KOPT-K1 (cell line): Measurements from ENCODE around the gene ENC1.

ENCODE experiments used
- H3K27ac ChIP-seq: fragments of 200-600 bp; sonication (generic); 2 replicates; pipeline ENCODE4 v1.5.1; 2016; ENCODE audit warnings: antibody characterized with exemption, mild to moderate bottlenecking, low read depth, low read length; ENCODE audit not compliant: poor library complexity, severe bottlenecking
- H3K36me3 ChIP-seq: fragments of 200-600 bp; sonication (generic); 2 replicates; pipeline ENCODE4 v1.5.1; 2017; ENCODE audit warnings: antibody characterized with exemption, mild to moderate bottlenecking, low read length, moderate library complexity; ENCODE audit not compliant: insufficient read depth
- H3K9me3 ChIP-seq: fragments of 200-600 bp; sonication (generic); 2 replicates; pipeline ENCODE4 v1.5.1; 2017; ENCODE audit warnings: antibody characterized with exemption, low read length, mild to moderate bottlenecking; ENCODE audit not compliant: insufficient read depth, poor library complexity, severe bottlenecking

ENC1 gene

DNA sequence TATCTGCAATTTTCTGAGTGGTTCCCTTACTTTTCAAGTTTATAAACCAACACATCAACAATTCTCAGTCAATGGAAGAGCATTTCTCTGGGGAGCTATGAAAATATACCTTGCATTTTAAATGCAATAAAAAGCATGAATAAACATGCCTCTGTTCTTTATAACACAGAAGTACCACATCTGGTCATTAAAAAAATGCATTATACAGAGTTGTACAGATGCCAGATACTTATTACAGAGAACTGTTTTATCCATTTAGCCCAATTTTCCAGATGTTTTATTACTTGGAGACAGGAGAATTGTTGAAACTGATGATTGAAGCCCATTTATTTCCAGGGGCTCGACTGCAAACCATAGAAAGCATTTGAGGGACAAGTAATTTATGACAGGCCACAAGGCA is 25.3 kb upstream of the ENC1 start:
- Histone ChIP-seq H3K27ac (no peak overlapping the region), H3K9me3 (peaks cover 15% of the 10 kb centered on the region), H3K36me3 (no peaks in the 10 kb centered on the region)

DNA sequence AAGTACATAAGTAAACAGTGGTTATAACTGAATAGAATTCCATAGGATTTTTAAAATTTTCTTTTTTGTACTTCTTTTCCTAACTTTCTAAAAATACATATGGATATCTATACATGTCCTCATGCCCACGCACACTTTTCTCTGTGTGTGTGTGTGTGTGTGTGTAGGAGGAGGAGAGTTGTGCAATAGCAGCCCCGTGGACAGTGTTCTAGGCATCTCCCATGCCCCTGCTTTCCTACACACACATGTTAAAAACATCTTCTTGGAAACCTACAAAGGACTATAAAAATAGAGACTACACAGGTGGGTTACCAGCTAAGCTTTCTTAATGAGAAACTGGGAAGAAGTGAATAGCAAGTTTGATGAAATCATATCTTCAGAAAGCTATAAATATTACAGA is 24.7 kb upstream of the ENC1 start:
- Histone ChIP-seq H3K9me3 (peaks cover 10% of the 10 kb centered on the region), H3K36me3 (no peaks in the 10 kb centered on the region), H3K27ac (no peak overlapping the region)

DNA sequence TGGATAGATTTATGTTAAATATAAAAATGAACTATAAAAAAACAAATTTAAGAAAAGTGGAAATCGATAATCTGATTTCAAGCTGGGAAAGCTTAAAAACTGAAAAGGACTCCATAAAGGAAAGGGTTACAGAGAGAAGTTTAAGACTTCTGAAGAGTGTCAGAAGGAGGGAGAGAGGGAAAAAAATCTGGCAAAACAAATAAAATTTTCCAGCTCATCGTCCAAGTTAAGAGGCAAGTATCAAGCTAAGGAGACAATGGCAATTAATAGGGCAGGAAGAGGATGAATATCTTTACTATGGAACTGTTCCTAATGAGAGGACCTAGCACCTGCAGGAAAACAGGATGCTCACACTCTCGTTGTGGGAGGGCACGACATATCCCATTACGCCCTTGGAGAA is 24.0 kb upstream of the ENC1 start:
- Histone ChIP-seq H3K36me3 (no peaks in the 10 kb centered on the region), H3K9me3 (peaks cover 3% of the 10 kb centered on the region), H3K27ac (no peak overlapping the region)

DNA sequence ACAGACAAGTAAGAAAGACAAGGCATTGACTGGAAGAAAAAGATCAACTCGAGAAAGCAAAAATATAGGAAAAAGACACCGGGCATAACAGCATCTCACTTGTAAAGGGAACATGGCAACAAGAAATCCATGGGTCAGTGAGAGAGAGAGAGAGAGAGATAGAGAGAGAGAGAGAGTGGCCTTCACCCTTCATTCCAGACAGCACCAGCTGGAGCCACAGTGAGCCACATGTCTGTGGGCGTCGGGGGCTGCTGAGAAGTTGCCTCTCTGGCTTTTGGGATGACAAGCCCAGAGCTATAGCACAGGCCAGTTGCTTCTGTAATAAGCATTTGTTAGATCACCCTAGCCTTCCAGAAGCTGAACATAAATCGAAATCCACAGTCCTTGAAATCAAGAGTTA is 20.3 kb upstream of the ENC1 start:
- Histone ChIP-seq H3K27ac (no peak overlapping the region), H3K36me3 (no peaks in the 10 kb centered on the region), H3K9me3 (peaks cover 10% of the 10 kb centered on the region)

DNA sequence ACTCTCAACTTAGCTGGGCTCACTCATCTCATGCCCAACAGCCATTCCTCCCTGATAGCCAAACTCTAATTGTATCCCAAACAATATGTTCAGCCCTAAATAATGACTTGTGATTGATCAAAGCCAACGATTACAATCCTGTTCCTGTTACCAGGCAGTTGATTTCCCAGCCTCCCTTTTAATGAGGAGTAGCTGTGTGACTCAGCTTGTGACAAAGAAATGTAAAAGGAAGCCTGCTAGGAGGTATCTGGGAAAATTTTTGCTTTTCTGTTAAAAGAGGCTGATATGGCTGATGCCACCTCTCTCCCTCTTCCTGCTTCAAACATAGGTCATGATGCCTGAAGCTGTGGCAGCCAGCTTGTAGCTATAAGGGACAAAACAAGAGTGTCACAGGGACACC is 19.6 kb upstream of the ENC1 start:
- H3K27ac ChIP-seq: no peak overlapping the region
- H3K36me3 ChIP-seq: no peaks in the 10 kb centered on the region
- peaks cover 10% of the 10 kb centered on the region for H3K9me3 ChIP-seq

DNA sequence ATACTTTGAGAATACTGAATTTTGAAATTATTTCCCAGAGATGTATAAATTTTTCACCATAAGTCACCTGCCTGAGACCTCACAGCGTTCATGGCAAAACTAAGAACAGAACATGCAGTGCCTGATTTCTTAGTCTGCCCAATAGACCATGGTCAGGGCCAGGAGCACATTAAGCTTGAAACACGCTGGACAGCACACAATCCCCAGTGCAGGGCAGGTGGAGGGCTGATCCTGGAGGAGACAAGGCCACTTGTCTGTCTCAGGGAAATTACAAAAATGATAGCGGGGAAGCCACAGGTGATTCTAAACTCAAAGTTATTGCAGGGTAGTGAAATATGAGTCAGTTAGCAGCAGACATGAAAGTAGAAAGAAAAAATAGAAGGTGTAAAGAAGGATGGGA is 18.6 kb upstream of the ENC1 start:
- Histone ChIP-seq H3K27ac (no peak overlapping the region), H3K36me3 (no peaks in the 10 kb centered on the region), H3K9me3 (peaks cover 10% of the 10 kb centered on the region)

DNA sequence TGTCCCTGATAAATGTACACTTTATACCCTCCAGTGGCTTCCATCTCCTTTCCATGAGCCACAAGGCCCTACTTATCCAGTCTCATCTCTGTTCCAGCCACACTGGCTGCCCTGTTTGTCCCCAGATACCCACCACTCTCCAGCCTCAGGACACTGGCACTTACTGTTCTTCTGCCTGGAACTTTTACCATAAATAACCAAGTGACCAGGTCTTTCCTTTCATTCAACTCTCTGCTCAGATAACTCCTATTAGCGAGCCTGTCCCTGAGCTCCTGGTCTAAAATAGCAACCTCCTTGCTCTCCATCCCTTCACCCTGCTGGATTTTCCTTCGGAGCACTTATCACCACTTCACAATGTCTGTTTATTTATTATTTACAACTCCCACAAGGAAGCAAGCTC is 16.6 kb upstream of the ENC1 start:
- Histone ChIP-seq H3K9me3 (peaks cover 10% of the 10 kb centered on the region), H3K27ac (no peak overlapping the region), H3K36me3 (no peaks in the 10 kb centered on the region)

DNA sequence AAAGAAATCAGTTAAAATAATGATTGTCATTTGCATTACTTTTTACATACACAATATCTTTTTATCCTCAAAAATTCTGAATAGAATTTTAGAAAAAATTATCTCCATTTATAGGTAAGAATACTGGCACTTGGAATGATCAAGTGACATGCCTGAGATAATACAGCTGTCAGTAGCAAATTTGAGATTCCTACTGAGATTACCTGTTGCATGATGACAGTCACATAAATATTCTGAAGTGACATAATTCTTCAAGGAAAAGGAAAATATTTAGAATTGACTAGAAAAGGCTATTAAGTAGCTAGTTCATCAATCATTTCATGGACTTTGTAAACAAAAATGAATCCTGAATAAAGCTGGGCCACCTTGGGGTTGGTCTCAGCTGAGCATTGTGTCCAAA is 15.2 kb upstream of the ENC1 start:
- Histone ChIP-seq H3K27ac (no peak overlapping the region), H3K36me3 (no peaks in the 10 kb centered on the region), H3K9me3 (peaks cover 10% of the 10 kb centered on the region)

DNA sequence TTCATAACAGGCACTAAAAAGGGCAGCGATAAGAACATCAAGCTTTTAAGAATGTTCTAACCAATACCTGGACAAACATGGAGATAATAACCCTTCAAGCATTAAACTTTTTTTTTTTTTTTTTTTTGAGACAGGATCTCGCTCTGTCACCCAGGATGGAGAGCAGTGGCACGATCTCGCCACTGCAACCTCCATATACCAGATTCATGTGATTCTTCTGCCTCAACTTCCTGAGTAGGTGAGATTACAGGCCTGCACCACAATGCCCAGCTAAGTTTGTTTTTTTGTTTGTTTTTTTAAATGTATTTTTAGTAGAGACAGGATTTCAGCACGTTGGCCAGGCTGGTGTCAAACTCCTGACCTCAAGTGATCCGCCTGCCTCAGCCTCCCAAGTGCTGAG is 14.7 kb upstream of the ENC1 start:
- Histone ChIP-seq H3K27ac (no peak overlapping the region), H3K36me3 (no peaks in the 10 kb centered on the region), H3K9me3 (peaks cover 10% of the 10 kb centered on the region)

DNA sequence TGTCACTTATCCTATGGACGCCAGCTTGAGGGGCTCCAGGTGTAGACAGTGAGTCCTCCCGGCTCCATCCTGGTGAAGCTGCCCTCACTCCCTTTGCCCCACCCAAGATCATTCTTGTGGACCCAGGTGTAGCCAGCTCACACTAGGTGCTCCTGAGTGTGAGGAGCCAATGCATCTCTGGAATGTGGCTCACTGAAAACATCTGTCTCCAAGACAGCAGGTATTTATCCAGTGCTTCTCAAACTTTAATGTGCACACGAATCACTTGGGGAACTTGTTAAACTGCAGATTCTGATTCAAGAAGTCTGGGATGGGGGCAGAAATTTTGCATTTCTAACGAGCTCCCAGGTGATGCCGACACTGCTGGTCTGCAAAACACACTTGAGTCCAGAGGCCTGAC is 13.5 kb upstream of the ENC1 start:
- H3K9me3 ChIP-seq: peaks cover 10% of the 10 kb centered on the region
- H3K36me3 ChIP-seq: no peaks in the 10 kb centered on the region
- no peak overlapping the region for H3K27ac ChIP-seq

DNA sequence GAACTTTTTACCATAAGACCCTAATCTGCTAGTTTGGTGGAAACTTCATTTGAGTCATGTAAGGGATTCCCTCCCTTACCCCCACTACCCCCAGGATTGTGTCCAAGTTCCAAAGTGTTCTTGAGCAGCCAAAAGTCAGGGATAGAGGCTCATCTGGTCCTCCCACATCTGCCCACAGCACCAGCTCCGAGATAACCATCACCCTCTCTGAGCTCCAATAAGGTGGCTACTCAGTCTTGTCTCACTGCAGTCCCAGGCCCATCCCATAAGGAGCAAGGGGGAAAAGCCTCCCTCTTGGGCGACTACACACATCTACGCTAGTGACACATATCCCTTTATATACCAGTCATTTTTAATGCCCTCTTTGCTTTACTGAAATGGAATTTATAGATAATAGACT is 12.0 kb upstream of the ENC1 start:
- Histone ChIP-seq H3K27ac (no peak overlapping the region), H3K36me3 (no peaks in the 10 kb centered on the region), H3K9me3 (no peaks in the 10 kb centered on the region)

DNA sequence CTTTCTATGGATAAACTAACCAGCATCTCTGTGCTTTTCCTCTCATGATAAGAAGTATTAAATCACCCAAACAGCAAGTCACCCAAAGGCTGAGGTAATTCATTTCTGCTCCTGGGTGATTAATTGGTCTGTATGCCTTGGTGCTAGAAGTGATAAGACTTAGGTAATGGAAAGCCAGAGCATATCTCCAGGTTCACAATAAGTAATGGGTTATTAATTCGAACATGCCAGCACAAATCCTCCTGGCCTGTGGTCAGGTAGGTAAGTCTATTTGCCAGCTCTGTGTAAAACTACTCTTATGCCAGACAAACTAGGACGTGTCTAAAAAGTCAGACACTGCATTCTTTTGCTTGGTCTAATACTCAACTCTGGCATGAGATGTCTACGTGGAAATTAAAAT is 11.2 kb upstream of the ENC1 start:
- Histone ChIP-seq H3K9me3 (no peaks in the 10 kb centered on the region), H3K36me3 (no peaks in the 10 kb centered on the region), H3K27ac (no peak overlapping the region)

DNA sequence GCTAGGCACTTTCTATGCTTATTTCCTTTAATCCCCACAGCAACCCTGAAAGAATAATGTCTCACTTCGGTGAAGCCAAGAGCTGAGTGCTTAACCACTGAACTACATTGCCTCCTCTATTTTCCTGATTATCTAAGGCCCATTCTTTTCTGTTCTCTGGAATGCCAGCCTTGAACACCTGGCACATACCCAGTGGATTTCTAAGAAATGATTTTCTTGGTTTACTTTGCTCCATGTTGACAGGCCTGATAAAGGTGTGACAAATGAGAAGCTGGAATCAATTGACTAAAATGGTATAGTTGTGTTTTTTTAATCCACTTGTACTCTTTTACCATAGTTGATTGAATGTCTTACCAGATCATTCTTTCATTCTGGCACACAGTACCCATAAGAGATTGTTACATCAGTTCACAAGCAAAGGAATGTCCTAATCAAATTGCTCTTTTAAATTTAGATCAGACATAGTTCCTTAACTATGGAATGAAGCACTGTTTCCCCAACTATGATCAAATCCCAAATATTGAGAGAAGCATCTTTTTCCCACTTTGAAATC is 9.0 kb upstream of the ENC1 start:
- Histone ChIP-seq H3K36me3 (no peaks in the 10 kb centered on the region), H3K27ac (no peak overlapping the region), H3K9me3 (no peaks in the 10 kb centered on the region)

DNA sequence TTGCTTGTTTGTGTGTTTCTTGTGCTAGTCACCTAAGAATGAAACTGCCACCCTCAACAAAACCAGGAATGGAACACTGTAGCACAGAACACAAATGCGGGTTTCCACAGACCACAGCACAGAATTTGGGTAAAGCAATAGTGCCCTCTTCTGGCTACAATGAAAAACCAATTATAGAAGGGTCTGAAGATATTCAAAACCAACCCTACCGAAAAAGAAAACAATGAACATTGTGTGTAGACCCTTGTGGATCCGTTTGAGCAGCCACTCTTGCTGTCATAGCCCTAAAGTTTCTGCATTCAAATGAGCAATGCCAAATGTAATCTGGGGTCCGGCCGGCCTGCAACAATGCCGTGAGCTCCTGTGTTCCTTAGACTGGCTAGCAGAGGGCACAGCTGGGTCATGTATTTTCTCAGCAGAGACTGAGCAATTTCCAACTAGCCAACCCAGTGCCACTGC is 8.3 kb upstream of the ENC1 start:
- no peaks in the 10 kb centered on the region for H3K36me3 ChIP-seq
- no peak overlapping the region for H3K27ac ChIP-seq
- no peaks in the 10 kb centered on the region for H3K9me3 ChIP-seq

DNA sequence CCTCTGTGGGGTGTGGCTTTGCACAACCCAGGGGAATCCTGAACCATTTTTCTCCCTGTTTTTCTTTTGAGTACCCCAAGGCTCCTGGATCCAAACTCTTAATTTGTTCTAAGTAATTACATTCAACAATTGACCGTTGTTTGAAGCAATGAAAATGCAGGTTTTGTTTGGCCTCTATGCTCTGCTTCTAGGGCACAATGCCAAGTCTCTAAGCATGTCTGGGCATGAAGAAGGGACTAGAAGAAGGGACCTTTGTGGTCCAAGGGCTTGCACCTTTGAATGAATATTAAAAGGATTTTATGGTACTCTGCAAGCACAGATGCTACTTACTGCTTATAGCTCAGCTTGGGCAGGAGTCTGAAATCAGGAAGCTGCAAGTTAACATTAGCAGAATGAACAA is 6.6 kb upstream of the ENC1 start:
- Histone ChIP-seq H3K9me3 (no peaks in the 10 kb centered on the region), H3K36me3 (no peaks in the 10 kb centered on the region), H3K27ac (no peak overlapping the region)

DNA sequence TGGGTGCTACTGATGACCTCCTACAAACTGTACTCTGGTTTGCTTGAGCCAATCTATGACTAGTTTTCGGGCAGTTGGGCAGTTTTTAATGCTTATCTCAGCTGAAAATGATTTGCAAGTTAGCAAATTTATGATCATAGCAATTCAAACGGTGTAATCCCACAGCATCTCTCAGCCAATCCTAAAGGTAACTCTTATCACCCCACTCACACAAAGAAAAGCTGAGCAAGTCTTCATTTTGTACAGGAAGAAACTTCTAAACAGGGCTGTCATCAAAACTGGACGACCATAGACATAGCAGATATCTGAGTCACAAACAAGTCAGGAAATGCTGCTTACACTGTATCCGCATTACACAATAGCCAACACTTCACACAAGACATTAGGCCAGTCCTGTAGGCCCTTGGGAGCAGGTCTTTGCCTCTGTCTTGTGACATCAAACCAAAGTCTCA is 2.6 kb upstream of the ENC1 start:
- H3K36me3 ChIP-seq: no peaks in the 10 kb centered on the region
- H3K27ac ChIP-seq: no peak overlapping the region
- H3K9me3 ChIP-seq: no peaks in the 10 kb centered on the region

DNA sequence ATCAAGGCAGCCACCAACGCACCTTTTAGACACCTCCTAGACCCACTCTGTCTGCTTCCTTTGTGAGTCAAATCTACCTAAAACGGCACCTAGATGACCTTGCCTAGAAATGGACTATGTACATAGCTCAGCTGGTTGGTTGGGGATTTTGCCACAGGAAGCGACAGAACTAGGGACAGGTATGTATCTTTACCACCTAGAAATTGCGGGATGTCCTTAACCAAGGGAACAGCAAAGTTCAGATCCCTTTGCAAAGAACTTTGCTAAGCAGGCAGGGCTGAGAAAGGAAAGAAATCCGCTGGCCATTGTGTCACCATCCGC is 2.0 kb upstream of the ENC1 start:
- Histone ChIP-seq H3K27ac (no peak overlapping the region), H3K36me3 (no peaks in the 10 kb centered on the region), H3K9me3 (no peaks in the 10 kb centered on the region)
